Measurements from ENCODE around the gene CREB1.
A peak's percentile ranks its signal among the peaks of the same experiment; 100 is the strongest.

Gene CREB1

GRCh38 chr2:207584952-207585351, 55.2 kb downstream of the CREB1 start:
- POLR2A ChIA-PET, result interaction anchor here (0.6 kb wide), 1 partner anchor 78 kb away, joined by 4 read pairs; no protein-coding TSS in a partner anchor
- peaks cover 20 to 86% (median 49%) of the 10 kb centered on the region in 4 experiments for H3K36me3 ChIP-seq (ENCODE audit: control insufficient read depth in 4 of 4, insufficient read depth in 4 of 4, low read length in 3 of 4)
- 100% methylated on average over 4 of the region's 4 CpGs for WGBS (ENCODE audit: insufficient coverage)

DNA sequence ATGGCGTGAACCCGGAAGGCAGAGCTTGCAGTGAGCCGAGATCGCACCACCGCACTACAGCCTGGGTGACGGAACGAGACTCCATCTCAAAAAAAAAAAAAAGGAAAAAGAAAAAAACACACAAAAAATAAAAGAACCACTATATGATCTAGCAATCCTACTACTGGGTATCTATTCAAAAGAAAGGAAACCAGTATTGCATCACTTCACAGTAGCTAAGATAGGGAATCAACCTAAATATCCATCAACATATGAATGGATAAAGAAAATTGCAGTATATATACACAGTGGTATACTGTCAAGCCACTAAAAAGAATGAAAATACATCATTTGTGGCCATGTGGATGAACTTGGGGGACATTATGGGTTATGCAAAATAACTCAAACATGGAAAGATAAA, 57.5 kb downstream of the CREB1 start:
- Histone ChIP-seq H3K27ac (ENCODE audit: insufficient read depth in 1 of 2, low read depth in 1 of 2, low read length in 2 of 2, poor library complexity in 1 of 2, severe bottlenecking in 2 of 2) (no peak overlapping the region), H3K27me3 (replicated peaks in 2 of 5; ENCODE audit: control insufficient read depth in 4 of 5, insufficient read depth in 5 of 5, low read length in 4 of 5) (no peaks in the 10 kb centered on the region), H3K4me1 (ENCODE audit: control extremely low read depth in 1 of 4, control insufficient read depth in 4 of 4, insufficient read depth in 4 of 4, low read length in 3 of 4) (no peaks in the 10 kb centered on the region), H3K36me3 (ENCODE audit: control insufficient read depth in 4 of 4, insufficient read depth in 4 of 4, low read length in 3 of 4) (peaks cover 16 to 90% (median 47%) of the 10 kb centered on the region in 4 experiments), H3K4me3 (ENCODE audit: control insufficient read depth in 1 of 7, extremely low read depth in 1 of 7, insufficient read depth in 4 of 7, low read depth in 2 of 7, low read length in 6 of 7) (no peak overlapping the region), H3K9me3 (ENCODE audit: control extremely low read depth in 1 of 5, control insufficient read depth in 4 of 5, insufficient read depth in 2 of 5, low read depth in 1 of 5, low read length in 4 of 5) (peaks cover 5 to 22% (median 10%) of the 10 kb centered on the region in 5 experiments)
- ChIA-PET CTCF (interaction anchor here (0.6 kb wide), 1 partner anchor 38 kb away, joined by 4 read pairs; the partner anchor contains the start of gene METTL21A), POLR2A (no interaction called here)
- DNase-seq, result no peak
- no CpG with 5 or more reads among the region's 7 CpGs for WGBS (ENCODE audit: insufficient coverage)

More at GRCh38 chr2:207584952-207585351, 55.2 kb downstream of the CREB1 start:
- H3K27me3 ChIP-seq (replicated peaks in 2 of 5; ENCODE audit: control insufficient read depth in 4 of 5, insufficient read depth in 5 of 5, low read length in 4 of 5), result no peaks in the 10 kb centered on the region
- H3K9me3 ChIP-seq (ENCODE audit: control extremely low read depth in 1 of 5, control insufficient read depth in 4 of 5, insufficient read depth in 2 of 5, low read depth in 1 of 5, low read length in 4 of 5), result peaks cover 0 to 14% (median 7%) of the 10 kb centered on the region in 5 experiments
- CTCF ChIA-PET, result no interaction called here
- no peaks in the 10 kb centered on the region for H3K4me1 ChIP-seq (ENCODE audit: control extremely low read depth in 1 of 4, control insufficient read depth in 4 of 4, insufficient read depth in 4 of 4, low read length in 3 of 4)
- no peak for DNase-seq
- H3K27ac ChIP-seq (ENCODE audit: insufficient read depth in 1 of 2, low read depth in 1 of 2, low read length in 2 of 2, poor library complexity in 1 of 2, severe bottlenecking in 2 of 2), result no peak overlapping the region
- H3K4me3 ChIP-seq (ENCODE audit: control insufficient read depth in 1 of 7, extremely low read depth in 1 of 7, insufficient read depth in 4 of 7, low read depth in 2 of 7, low read length in 6 of 7), result no peak overlapping the region

- H3K4me3 ChIP-seq (ENCODE audit: control insufficient read depth in 1 of 7, extremely low read depth in 1 of 7, insufficient read depth in 4 of 7, low read depth in 2 of 7, low read length in 6 of 7), result no peak overlapping the region
- peaks cover 23 to 92% (median 47%) of the 10 kb centered on the region in 4 experiments for H3K36me3 ChIP-seq (ENCODE audit: control insufficient read depth in 4 of 4, insufficient read depth in 4 of 4, low read length in 3 of 4)
- no peaks in the 10 kb centered on the region for H3K4me1 ChIP-seq (ENCODE audit: control extremely low read depth in 1 of 4, control insufficient read depth in 4 of 4, insufficient read depth in 4 of 4, low read length in 3 of 4)
- ChIA-PET POLR2A (no interaction called here), CTCF (no interaction called here)
- no peaks in the 10 kb centered on the region for H3K27me3 ChIP-seq (replicated peaks in 2 of 5; ENCODE audit: control insufficient read depth in 4 of 5, insufficient read depth in 5 of 5, low read length in 4 of 5)
- DNase-seq, result peak in 1 of 3 donors; percentile 5
- H3K9me3 ChIP-seq (ENCODE audit: control extremely low read depth in 1 of 5, control insufficient read depth in 4 of 5, insufficient read depth in 2 of 5, low read depth in 1 of 5, low read length in 4 of 5), result peaks cover 5 to 25% (median 12%) of the 10 kb centered on the region in 5 experiments
- no peak overlapping the region for H3K27ac ChIP-seq (ENCODE audit: insufficient read depth in 1 of 2, low read depth in 1 of 2, low read length in 2 of 2, poor library complexity in 1 of 2, severe bottlenecking in 2 of 2)
These were observed 59.4 kb downstream of the CREB1 start for GRCh38 chr2:207589143-207589542.

DNA sequence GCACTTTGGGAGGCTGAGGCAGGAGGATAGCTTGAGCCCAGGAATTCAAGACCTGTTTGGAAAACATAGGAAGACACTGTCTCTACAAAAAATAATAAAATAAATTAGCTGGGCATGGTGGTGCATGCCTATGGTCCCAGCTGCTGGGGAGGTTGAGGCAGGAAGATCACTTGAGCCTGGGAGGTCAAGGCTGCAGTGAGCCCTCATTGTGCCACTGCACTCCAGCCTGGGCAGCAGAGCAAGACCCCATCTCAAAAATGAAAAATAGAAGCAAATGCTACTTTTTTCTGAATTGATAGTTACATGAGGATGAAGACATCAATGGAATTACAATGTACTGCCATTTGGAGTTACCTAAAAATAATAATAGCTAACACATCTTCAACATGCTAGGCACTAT, 63.5 kb downstream of the CREB1 start:
- CTCF ChIA-PET, result interaction anchor here (0.7 to 1.1 kb wide), 2 partner anchors 34 to 39 kb away, joined by 3 to 5 read pairs; no protein-coding TSS in a partner anchor
- no peak for DNase-seq
- POLR2A ChIA-PET, result no interaction called here
- H3K36me3 ChIP-seq (ENCODE audit: control insufficient read depth in 4 of 4, insufficient read depth in 4 of 4, low read length in 3 of 4), result peaks cover 19 to 80% (median 39%) of the 10 kb centered on the region in 4 experiments
- peaks cover 5 to 20% (median 12%) of the 10 kb centered on the region in 5 experiments for H3K9me3 ChIP-seq (ENCODE audit: control extremely low read depth in 1 of 5, control insufficient read depth in 4 of 5, insufficient read depth in 2 of 5, low read depth in 1 of 5, low read length in 4 of 5)
- H3K27me3 ChIP-seq (replicated peaks in 2 of 5; ENCODE audit: control insufficient read depth in 4 of 5, insufficient read depth in 5 of 5, low read length in 4 of 5), result no peaks in the 10 kb centered on the region
- H3K27ac ChIP-seq (ENCODE audit: insufficient read depth in 1 of 2, low read depth in 1 of 2, low read length in 2 of 2, poor library complexity in 1 of 2, severe bottlenecking in 2 of 2), result no peak overlapping the region
- H3K4me1 ChIP-seq (ENCODE audit: control extremely low read depth in 1 of 4, control insufficient read depth in 4 of 4, insufficient read depth in 4 of 4, low read length in 3 of 4), result no peaks in the 10 kb centered on the region
- no peak overlapping the region for H3K4me3 ChIP-seq (ENCODE audit: control insufficient read depth in 1 of 7, extremely low read depth in 1 of 7, insufficient read depth in 4 of 7, low read depth in 2 of 7, low read length in 6 of 7)

DNA sequence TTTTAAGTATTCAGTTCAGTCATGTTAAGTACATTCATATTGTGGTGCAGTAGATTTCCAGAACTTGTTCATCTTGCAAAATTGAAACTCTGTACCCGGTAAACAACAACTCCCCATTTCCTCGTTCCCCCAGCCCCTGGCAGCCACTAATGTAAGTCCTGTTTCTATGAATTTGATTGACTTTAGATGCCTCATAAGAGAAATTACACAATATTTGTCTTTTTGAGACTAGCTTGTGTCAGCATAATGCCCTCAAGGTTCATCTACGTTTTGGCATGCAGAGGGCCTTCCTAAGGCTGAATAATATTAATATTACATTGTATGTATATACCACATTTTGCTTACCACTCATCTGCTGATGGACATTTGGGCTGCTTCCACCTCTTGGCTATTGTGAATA, 64.5 kb downstream of the CREB1 start:
- H3K27me3 ChIP-seq (replicated peaks in 2 of 5; ENCODE audit: control insufficient read depth in 4 of 5, insufficient read depth in 5 of 5, low read length in 4 of 5), result no peaks in the 10 kb centered on the region
- no peak overlapping the region for H3K4me3 ChIP-seq (ENCODE audit: control insufficient read depth in 1 of 7, extremely low read depth in 1 of 7, insufficient read depth in 4 of 7, low read depth in 2 of 7, low read length in 6 of 7)
- DNase-seq, result no peak
- ChIA-PET CTCF (interaction anchor here (0.7 to 1.1 kb wide), 2 partner anchors 33 to 40 kb away, joined by 3 to 5 read pairs; no protein-coding TSS in a partner anchor), POLR2A (interaction anchor here (0.6 kb wide), 1 partner anchor 64 kb away, joined by 3 read pairs; no protein-coding TSS in a partner anchor)
- no peak overlapping the region for H3K27ac ChIP-seq (ENCODE audit: insufficient read depth in 1 of 2, low read depth in 1 of 2, low read length in 2 of 2, poor library complexity in 1 of 2, severe bottlenecking in 2 of 2)
- peaks cover 19 to 71% (median 31%) of the 10 kb centered on the region in 4 experiments for H3K36me3 ChIP-seq (ENCODE audit: control insufficient read depth in 4 of 4, insufficient read depth in 4 of 4, low read length in 3 of 4)
- no peaks in the 10 kb centered on the region for H3K4me1 ChIP-seq (ENCODE audit: control extremely low read depth in 1 of 4, control insufficient read depth in 4 of 4, insufficient read depth in 4 of 4, low read length in 3 of 4)
- whole genome bisulfite sequencing (ENCODE audit: insufficient coverage), result no CpG with 5 or more reads among the region's 3 CpGs
- peaks cover 5 to 14% (median 12%) of the 10 kb centered on the region in 5 experiments for H3K9me3 ChIP-seq (ENCODE audit: control extremely low read depth in 1 of 5, control insufficient read depth in 4 of 5, insufficient read depth in 2 of 5, low read depth in 1 of 5, low read length in 4 of 5)

GRCh38 chr2:207594731-207595130, 65.0 kb downstream of the CREB1 start:
- WGBS (ENCODE audit: insufficient coverage), result no CpG with 5 or more reads among the region's 4 CpGs

GRCh38 chr2:207599636-207600035, 69.9 kb downstream of the CREB1 start:
- Histone ChIP-seq H3K36me3 (ENCODE audit: control insufficient read depth in 4 of 4, insufficient read depth in 4 of 4, low read length in 3 of 4) (peaks cover 4 to 27% (median 10%) of the 10 kb centered on the region in 4 experiments), H3K27ac (ENCODE audit: insufficient read depth in 1 of 2, low read depth in 1 of 2, low read length in 2 of 2, poor library complexity in 1 of 2, severe bottlenecking in 2 of 2) (no peak overlapping the region), H3K4me3 (ENCODE audit: control insufficient read depth in 1 of 7, extremely low read depth in 1 of 7, insufficient read depth in 4 of 7, low read depth in 2 of 7, low read length in 6 of 7) (no peak overlapping the region), H3K4me1 (ENCODE audit: control extremely low read depth in 1 of 4, control insufficient read depth in 4 of 4, insufficient read depth in 4 of 4, low read length in 3 of 4) (peaks cover 0 to 4% (median 0%) of the 10 kb centered on the region in 4 experiments), H3K9me3 (ENCODE audit: control extremely low read depth in 1 of 5, control insufficient read depth in 4 of 5, insufficient read depth in 2 of 5, low read depth in 1 of 5, low read length in 4 of 5) (no peaks in the 10 kb centered on the region), H3K27me3 (replicated peaks in 2 of 5; ENCODE audit: control insufficient read depth in 4 of 5, insufficient read depth in 5 of 5, low read length in 4 of 5) (no peaks in the 10 kb centered on the region)
- CTCF ChIA-PET, result interaction anchor here (0.7 to 1.6 kb wide), 2 partner anchors 14 to 133 kb away, joined by 3 read pairs; no protein-coding TSS in a partner anchor
- POLR2A ChIA-PET, result no interaction called here
- no peak for DNase-seq

More at GRCh38 chr2:207594731-207595130, 65.0 kb downstream of the CREB1 start:
- DNase-seq, result no peak
- Histone ChIP-seq H3K27me3 (replicated peaks in 2 of 5; ENCODE audit: control insufficient read depth in 4 of 5, insufficient read depth in 5 of 5, low read length in 4 of 5) (no peaks in the 10 kb centered on the region), H3K27ac (ENCODE audit: insufficient read depth in 1 of 2, low read depth in 1 of 2, low read length in 2 of 2, poor library complexity in 1 of 2, severe bottlenecking in 2 of 2) (no peak overlapping the region), H3K9me3 (ENCODE audit: control extremely low read depth in 1 of 5, control insufficient read depth in 4 of 5, insufficient read depth in 2 of 5, low read depth in 1 of 5, low read length in 4 of 5) (peaks cover 2 to 13% (median 11%) of the 10 kb centered on the region in 5 experiments), H3K4me3 (ENCODE audit: control insufficient read depth in 1 of 7, extremely low read depth in 1 of 7, insufficient read depth in 4 of 7, low read depth in 2 of 7, low read length in 6 of 7) (no peak overlapping the region), H3K36me3 (ENCODE audit: control insufficient read depth in 4 of 4, insufficient read depth in 4 of 4, low read length in 3 of 4) (peaks cover 19 to 68% (median 28%) of the 10 kb centered on the region in 4 experiments), H3K4me1 (ENCODE audit: control extremely low read depth in 1 of 4, control insufficient read depth in 4 of 4, insufficient read depth in 4 of 4, low read length in 3 of 4) (no peaks in the 10 kb centered on the region)
- CTCF ChIA-PET, result no interaction called here
- POLR2A ChIA-PET, result no interaction called here
